HepG2 (cell line): Measurements from ENCODE around the gene ZBTB7C. TPM values are rescaled to one million over a fixed set of nuclear protein-coding genes. Genes with fewer than 3 reads are reported as not detected.

Experiments
- ATAC-seq: fragments of 200-7000 bp; cut with Tn5 transposase; 3 replicates; pipeline ENCODE4 v1.9.1; 2020; ENCODE audit warnings: mild to moderate bottlenecking, moderate library complexity
- BruUV-seq: library from RNA; stranded (reverse); fragments of 400-500 nt; replicated peaks from 2 replicates; lab custom pipeline; 2021; lab: Mats Ljungman, UMichigan
- CTCF ChIA-PET: fragments of 300-600 bp; formaldehyde crosslinking; extraction: SDS; loops from one replicate; lab custom pipeline; 2021; ENCODE audit warnings: low total read pairs, inconsistent platforms, low intra/inter-chr PET ratio; lab: Yijun Ruan, JAX
- POLR2A ChIA-PET: fragments of 350-600 bp; sonication (Branson Sonifier 250); formaldehyde crosslinking; loops from one replicate; lab custom pipeline; 2020; ENCODE audit warnings: antibody characterized with exemption, inconsistent platforms; lab: Yijun Ruan, JAX
- DNase-seq: peaks from one replicate; pipeline ENCODE4 v3.0.0-alpha.2; 2015; ENCODE audit warnings: low spot score
- FAIRE-seq: peaks from 3 replicates; lab custom pipeline; 2011; peaks lifted over from hg19 to GRCh38; lab: Jason Lieb, UNC
- H2AFZ ChIP-seq: one replicate; pipeline ENCODE4 v1.6.1; 2011; ENCODE audit warnings: low read length, inconsistent platforms
- H3K27ac ChIP-seq: fragments of 300-600 bp; 3 replicates; pipeline ENCODE4 v1.8.0; 2011; ENCODE audit warnings: mixed run types, mild to moderate bottlenecking, mixed read lengths, low read length, inconsistent platforms; ENCODE audit not compliant: insufficient read depth; ENCODE audit errors: extremely low read length
- H3K27me3 ChIP-seq, 2 experiments: fragments of 200-600 bp in 1 of 2; 2 replicates in 1 of 2; 3 replicates in 1 of 2; pipeline versions ENCODE4 v1.6.0 to v1.8.0; 2011; ENCODE audit warnings: low read length in 2 of 2, mild to moderate bottlenecking in 2 of 2, moderate library complexity in 2 of 2, inconsistent platforms in 1 of 2; ENCODE audit not compliant: insufficient read depth in 2 of 2, control insufficient read depth in 1 of 2
- H3K36me3 ChIP-seq, 2 experiments: fragments of 200-600 bp in 1 of 2; replicated peaks in 1 of 2; 2 replicates in 1 of 2; 3 replicates in 1 of 2; pipeline versions ENCODE4 v1.5.1 to v1.8.0; 2011; ENCODE audit warnings: low read length in 2 of 2, inconsistent platforms in 1 of 2; ENCODE audit not compliant: insufficient read depth in 2 of 2, control insufficient read depth in 1 of 2
- H3K4me1 ChIP-seq: 2 replicates; pipeline ENCODE4 v1.5.1; 2012; ENCODE audit warnings: low read length, inconsistent platforms; ENCODE audit not compliant: insufficient read depth
- H3K4me2 ChIP-seq: 2 replicates; pipeline ENCODE4 v1.6.0; 2011; ENCODE audit warnings: low read depth, low read length, inconsistent platforms
- H3K4me3 ChIP-seq, 3 experiments: fragments of 200-600 bp in 1 of 3; sonication (generic), shearing (Covaris generic) in 1 of 3; replicated peaks in 1 of 3; 2 replicates each; pipeline ENCODE4 v1.5.1; 2011 to 2016; ENCODE audit warnings: low read length in 3 of 3, inconsistent platforms in 2 of 3, low read depth in 2 of 3, mild to moderate bottlenecking in 2 of 3, control low read depth in 1 of 3, mixed read lengths in 1 of 3; ENCODE audit not compliant: insufficient read depth in 1 of 3
- H3K79me2 ChIP-seq: one replicate; pipeline ENCODE4 v1.6.1; 2011; ENCODE audit warnings: low read length, inconsistent platforms; ENCODE audit not compliant: insufficient read depth
- H3K9ac ChIP-seq: 2 replicates; pipeline ENCODE4 v1.6.0; 2011; ENCODE audit warnings: mild to moderate bottlenecking, low read depth, low read length, inconsistent platforms; ENCODE audit not compliant: insufficient read depth
- H3K9me3 ChIP-seq: 2 replicates; pipeline ENCODE4 v1.5.1; 2012; ENCODE audit warnings: mild to moderate bottlenecking, low read length
- H4K20me1 ChIP-seq: 2 replicates; pipeline ENCODE4 v1.6.0; 2011; ENCODE audit warnings: inconsistent platforms, mild to moderate bottlenecking, low read length, moderate library complexity; ENCODE audit not compliant: insufficient read depth
- ATAD3A ChIP-seq: sonication (generic); formaldehyde crosslinking; IDR thresholded peaks from 2 replicates; pipeline ENCODE4 v1.4.0; 2020; ENCODE audit warnings: missing genetic modification reagents
- E2F5 ChIP-seq: sonication (generic); formaldehyde crosslinking; conservative IDR thresholded peaks from 2 replicates; pipeline ENCODE4 v1.4.0; 2020; ENCODE audit warnings: missing genetic modification reagents
- FOXK2 ChIP-seq: fragments of 450-650 bp; IDR thresholded peaks from 2 replicates; pipeline ENCODE4 v1.6.1; 2016
- MIER3 ChIP-seq: IDR thresholded peaks from 2 replicates; pipeline ENCODE4 v1.6.1; 2016; ENCODE audit warnings: missing compliant biosample characterization, borderline replicate concordance
- RAD21 ChIP-seq: fragments of 450-650 bp; formaldehyde crosslinking; IDR thresholded peaks from 2 replicates; pipeline ENCODE4 v1.5.0; 2020; ENCODE audit warnings: mild to moderate bottlenecking
- ZBTB7B ChIP-seq: sonication (generic); formaldehyde crosslinking; IDR thresholded peaks from 2 replicates; pipeline ENCODE4 v1.4.0; 2020; ENCODE audit warnings: missing genetic modification reagents
- ZFYVE20 ChIP-seq: sonication (generic); formaldehyde crosslinking; IDR thresholded peaks from 2 replicates; pipeline ENCODE4 v1.8.0; 2023; ENCODE audit warnings: low read depth, mild to moderate bottlenecking, moderate library complexity, missing genetic modification reagents, borderline replicate concordance
- ZNF451 ChIP-seq: sonication (generic); formaldehyde crosslinking; IDR thresholded peaks from 2 replicates; pipeline ENCODE4 v1.5.0; 2020; ENCODE audit warnings: mild to moderate bottlenecking, missing genetic modification reagents
- WGBS: methylation state at CpG from one replicate; pipeline ENCODE4 v1.1.6; 2017; ENCODE audit warnings: low lambda C conversion rate; 5-methylcytosine and 5-hydroxymethylcytosine counted together
- in situ Hi-C: cut with HindIII; loops from 2 replicates; pipeline ENCODE4 v1.10.0; 2017; ENCODE audit warnings: low pct_unique_long_range_greater_than_20kb; ENCODE audit not compliant: extremely low pct_ligation_motif_present
- intact Hi-C: fragments of 100-400 bp; cut with micrococcal nuclease; formaldehyde crosslinking; loops from one replicate; pipeline ENCODE4 v1.10.0; 2022; ENCODE audit not compliant: unreplicated experiment
- polyA plus RNA-seq, 8 experiments: library from polyadenylated mRNA; depleted of rRNA in 3 of 8; stranded (reverse) in 7 of 8; unstranded in 1 of 8; fragments of >200 nt; fragmentation: Illumina TruSeq in 4 of 8; extraction: Trizol in 4 of 8; gene quantifications; 2 replicates each; pipeline versions ENCODE4 v1.2.1 to v1.2.3, GENCODE V29; 2011 to 2016; ENCODE audit warnings: low read depth in 4 of 8, missing spikeins in 1 of 8, mixed read lengths in 1 of 8; ENCODE audit not compliant: insufficient read depth in 1 of 8
- total RNA-seq, 5 experiments: library from RNA; depleted of rRNA; stranded (reverse); fragments of >200 nt; fragmentation: Illumina TruSeq; extraction: Trizol; gene quantifications; 2 replicates each; pipeline ENCODE4 v1.2.3, GENCODE V29; 2016; ENCODE audit warnings: low read depth in 1 of 5
- TF ChIP-seq, protein P1 (sequence below): sonication (generic); formaldehyde crosslinking; IDR thresholded peaks from 2 replicates; pipeline ENCODE4 v1.5.1; 2020; ENCODE audit warnings: mild to moderate bottlenecking, missing genetic modification reagents, borderline replicate concordance
- TF ChIP-seq, protein P2 (sequence below): sonication (generic); formaldehyde crosslinking; IDR thresholded peaks from 2 replicates; pipeline ENCODE4 v1.5.0; 2020; ENCODE audit warnings: mild to moderate bottlenecking, missing genetic modification reagents, moderate library complexity
- TF ChIP-seq, protein P3 (sequence below): sonication (generic); formaldehyde crosslinking; IDR thresholded peaks from 2 replicates; pipeline ENCODE4 v1.8.1; 2022; ENCODE audit warnings: low read depth, mild to moderate bottlenecking, missing genetic modification reagents
- TF ChIP-seq, protein P4 (sequence below): sonication (generic); formaldehyde crosslinking; IDR thresholded peaks from 2 replicates; pipeline ENCODE4 v1.4.0; 2020; ENCODE audit warnings: mild to moderate bottlenecking, missing genetic modification reagents

The ZBTB7C gene
- total and polyA plus RNA-seq, 2 of the 13 experiments (the other 11 are each of a cell fraction or from before 2014, with no cell fraction given), result 0.01 to 0.04 TPM

GRCh38 chr18:48391868-48392267, 17.3 kb downstream of the ZBTB7C start:
- Histone ChIP-seq H3K79me2 (no peaks in the 10 kb centered on the region), H2AFZ (no peak overlapping the region), H3K4me3 (no peak overlapping the region), H3K4me1 (no peaks in the 10 kb centered on the region), H3K27ac (no peak overlapping the region), H4K20me1 (no peaks in the 10 kb centered on the region), H3K9me3 (no peaks in the 10 kb centered on the region), H3K4me2 (no peak overlapping the region), H3K9ac (no peak overlapping the region), H3K36me3 (no peaks in the 10 kb centered on the region), H3K27me3 (peaks cover 0 to 31% of the 10 kb centered on the region in 2 experiments; a peak in 4 of 5 replicates)
- intact Hi-C loops (no loop called here), in situ Hi-C loops (no loop called here)
- BruUV-seq, result no TSS peak
- POLR2A ChIA-PET, result no interaction called here
- CTCF ChIA-PET, result no interaction called here
- FAIRE-seq (no peak), DNase-seq (no peak), ATAC-seq (no peak)
- 0% methylated on average over 1 of the region's 3 CpGs for WGBS
- TF ChIP-seq MIER3 (no peak), ZFYVE20 (CRISPR knock-in tag) (no peak), ZNF451 (CRISPR knock-in tag) (no peak), FOXK2 (no peak), ATAD3A (CRISPR knock-in tag) (no peak)

DNA sequence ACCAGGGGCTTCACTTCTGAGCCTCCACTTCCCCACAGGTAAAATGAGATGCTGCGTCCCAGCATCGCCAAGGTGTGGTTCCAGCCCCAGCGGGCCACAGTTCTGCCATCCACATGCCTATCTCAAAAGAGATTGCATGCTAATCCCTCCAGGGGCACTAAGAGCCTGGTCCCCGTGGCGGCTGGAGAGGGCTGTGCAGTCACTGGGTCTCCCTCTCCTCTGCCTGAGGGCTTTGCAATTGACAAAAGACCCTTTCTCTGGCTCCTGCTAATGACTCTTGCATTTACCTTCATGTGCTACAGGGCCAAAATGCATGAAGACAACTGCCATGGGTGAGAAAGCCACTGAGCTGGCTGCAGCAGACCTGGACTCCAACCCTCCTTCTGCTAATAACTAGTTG, 18.5 kb downstream of the ZBTB7C start:
- CTCF ChIA-PET, result no interaction called here
- no peak overlapping the region for H3K9ac ChIP-seq
- no peaks in the 10 kb centered on the region for H4K20me1 ChIP-seq
- DNase-seq (no peak), FAIRE-seq (no peak), ATAC-seq (no peak)
- intact Hi-C loops (no loop called here), in situ Hi-C loops (no loop called here)
- BruUV-seq, result no TSS peak
- H3K4me1 ChIP-seq, result no peaks in the 10 kb centered on the region
- H3K27me3 ChIP-seq, result peaks cover 0 to 27% of the 10 kb centered on the region in 2 experiments; a peak in 4 of 5 replicates
- no peak overlapping the region for H2AFZ ChIP-seq
- 67% methylated on average over 3 of the region's 5 CpGs for WGBS
- no peak overlapping the region for H3K27ac ChIP-seq
- no peaks in the 10 kb centered on the region for H3K36me3 ChIP-seq
- H3K79me2 ChIP-seq, result no peaks in the 10 kb centered on the region
- no peak overlapping the region for H3K4me2 ChIP-seq
- H3K4me3 ChIP-seq, result no peak overlapping the region
- POLR2A ChIA-PET, result no interaction called here
- no peaks in the 10 kb centered on the region for H3K9me3 ChIP-seq
- TF ChIP-seq, protein P1, sequence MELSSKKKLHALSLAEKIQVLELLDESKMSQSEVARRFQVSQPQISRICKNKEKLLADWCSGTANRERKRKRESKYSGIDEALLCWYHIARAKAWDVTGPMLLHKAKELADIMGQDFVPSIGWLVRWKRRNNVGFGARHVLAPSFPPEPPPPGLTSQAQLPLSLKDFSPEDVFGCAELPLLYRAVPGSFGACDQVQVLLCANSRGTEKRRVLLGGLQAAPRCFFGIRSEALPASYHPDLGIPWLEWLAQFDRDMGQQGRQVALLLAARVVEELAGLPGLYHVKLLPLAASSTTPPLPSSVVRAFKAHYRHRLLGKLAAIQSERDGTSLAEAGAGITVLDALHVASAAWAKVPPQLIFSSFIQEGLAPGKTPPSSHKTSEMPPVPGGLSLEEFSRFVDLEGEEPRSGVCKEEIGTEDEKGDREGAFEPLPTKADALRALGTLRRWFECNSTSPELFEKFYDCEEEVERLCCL (CRISPR knock-in tag), result no peak
- TF ChIP-seq E2F5 (CRISPR knock-in tag) (no peak), RAD21 (CRISPR knock-in tag) (no peak), ZBTB7B (CRISPR knock-in tag) (no peak)
- TF ChIP-seq, protein P2, sequence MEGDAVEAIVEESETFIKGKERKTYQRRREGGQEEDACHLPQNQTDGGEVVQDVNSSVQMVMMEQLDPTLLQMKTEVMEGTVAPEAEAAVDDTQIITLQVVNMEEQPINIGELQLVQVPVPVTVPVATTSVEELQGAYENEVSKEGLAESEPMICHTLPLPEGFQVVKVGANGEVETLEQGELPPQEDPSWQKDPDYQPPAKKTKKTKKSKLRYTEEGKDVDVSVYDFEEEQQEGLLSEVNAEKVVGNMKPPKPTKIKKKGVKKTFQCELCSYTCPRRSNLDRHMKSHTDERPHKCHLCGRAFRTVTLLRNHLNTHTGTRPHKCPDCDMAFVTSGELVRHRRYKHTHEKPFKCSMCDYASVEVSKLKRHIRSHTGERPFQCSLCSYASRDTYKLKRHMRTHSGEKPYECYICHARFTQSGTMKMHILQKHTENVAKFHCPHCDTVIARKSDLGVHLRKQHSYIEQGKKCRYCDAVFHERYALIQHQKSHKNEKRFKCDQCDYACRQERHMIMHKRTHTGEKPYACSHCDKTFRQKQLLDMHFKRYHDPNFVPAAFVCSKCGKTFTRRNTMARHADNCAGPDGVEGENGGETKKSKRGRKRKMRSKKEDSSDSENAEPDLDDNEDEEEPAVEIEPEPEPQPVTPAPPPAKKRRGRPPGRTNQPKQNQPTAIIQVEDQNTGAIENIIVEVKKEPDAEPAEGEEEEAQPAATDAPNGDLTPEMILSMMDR (CRISPR knock-in tag), result no peak
- TF ChIP-seq, protein P3, sequence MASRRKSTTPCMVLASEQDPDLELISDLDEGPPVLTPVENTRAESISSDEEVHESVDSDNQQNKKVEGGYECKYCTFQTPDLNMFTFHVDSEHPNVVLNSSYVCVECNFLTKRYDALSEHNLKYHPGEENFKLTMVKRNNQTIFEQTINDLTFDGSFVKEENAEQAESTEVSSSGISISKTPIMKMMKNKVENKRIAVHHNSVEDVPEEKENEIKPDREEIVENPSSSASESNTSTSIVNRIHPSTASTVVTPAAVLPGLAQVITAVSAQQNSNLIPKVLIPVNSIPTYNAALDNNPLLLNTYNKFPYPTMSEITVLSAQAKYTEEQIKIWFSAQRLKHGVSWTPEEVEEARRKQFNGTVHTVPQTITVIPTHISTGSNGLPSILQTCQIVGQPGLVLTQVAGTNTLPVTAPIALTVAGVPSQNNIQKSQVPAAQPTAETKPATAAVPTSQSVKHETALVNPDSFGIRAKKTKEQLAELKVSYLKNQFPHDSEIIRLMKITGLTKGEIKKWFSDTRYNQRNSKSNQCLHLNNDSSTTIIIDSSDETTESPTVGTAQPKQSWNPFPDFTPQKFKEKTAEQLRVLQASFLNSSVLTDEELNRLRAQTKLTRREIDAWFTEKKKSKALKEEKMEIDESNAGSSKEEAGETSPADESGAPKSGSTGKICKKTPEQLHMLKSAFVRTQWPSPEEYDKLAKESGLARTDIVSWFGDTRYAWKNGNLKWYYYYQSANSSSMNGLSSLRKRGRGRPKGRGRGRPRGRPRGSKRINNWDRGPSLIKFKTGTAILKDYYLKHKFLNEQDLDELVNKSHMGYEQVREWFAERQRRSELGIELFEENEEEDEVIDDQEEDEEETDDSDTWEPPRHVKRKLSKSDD (CRISPR knock-in tag), result no peak
- TF ChIP-seq, protein P4, sequence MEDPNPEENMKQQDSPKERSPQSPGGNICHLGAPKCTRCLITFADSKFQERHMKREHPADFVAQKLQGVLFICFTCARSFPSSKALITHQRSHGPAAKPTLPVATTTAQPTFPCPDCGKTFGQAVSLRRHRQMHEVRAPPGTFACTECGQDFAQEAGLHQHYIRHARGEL (CRISPR knock-in tag), result no peak
